ENCODE results near the gene RNF123.

Gene RNF123

DNA sequence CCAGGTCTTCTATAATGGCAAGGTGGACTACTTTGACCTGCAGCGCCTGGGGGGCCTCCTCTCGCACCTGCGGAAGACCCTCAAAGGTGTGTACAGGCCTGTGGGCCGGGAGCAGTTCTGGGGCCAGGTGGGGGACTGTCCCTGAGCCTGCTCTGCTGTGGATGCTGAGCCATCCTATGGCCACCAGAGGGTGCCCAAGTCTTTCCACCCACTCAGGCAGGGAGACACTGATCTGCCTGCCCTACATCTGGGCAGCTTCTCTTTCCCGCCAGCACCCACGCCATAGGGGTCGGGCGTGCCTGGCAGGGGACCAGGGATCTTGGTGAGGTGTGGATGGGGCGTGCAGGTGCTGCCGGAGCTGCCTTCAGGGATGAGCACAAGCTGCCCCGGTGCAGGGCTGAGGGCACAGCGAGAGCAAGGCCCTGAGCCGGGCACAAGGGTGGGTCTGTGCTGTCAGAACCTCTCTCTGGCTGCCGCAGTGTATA lies 14.1 kb downstream of the RNF123 start:
- no peaks in the 10 kb centered on the region for H3K9me2 ChIP-seq (ENCODE audit: low read depth, low read length)
- no peaks in the 10 kb centered on the region for H3K79me2 ChIP-seq (ENCODE audit: insufficient read depth, low read length)
- no peak overlapping the region for H3K27ac ChIP-seq (ENCODE audit: low read depth, low read length, poor library complexity, severe bottlenecking)
- no peak overlapping the region for H2AFZ ChIP-seq (ENCODE audit: low read length)
- H4K20me1 ChIP-seq (ENCODE audit: insufficient read depth, low read length) = no peaks in the 10 kb centered on the region
- H3K4me1 ChIP-seq (ENCODE audit: insufficient read depth, low read length, severe bottlenecking) = no peaks in the 10 kb centered on the region
- H3K9me3 ChIP-seq (ENCODE audit: low read length) = no peaks in the 10 kb centered on the region
- H3K27me3 ChIP-seq (ENCODE audit: insufficient read depth, low read length) = no peaks in the 10 kb centered on the region
- H3F3A ChIP-seq (ENCODE audit: insufficient read depth, low read length) = no peaks in the 10 kb centered on the region
- H3K9ac ChIP-seq (ENCODE audit: low read length) = no peak overlapping the region
- H3K36me3 ChIP-seq (ENCODE audit: insufficient read depth, low read length) = peaks cover 21% of the 10 kb centered on the region; the same call in 1 of the 2 replicates
- H3K4me3 ChIP-seq (ENCODE audit: low read depth, low read length, poor library complexity, severe bottlenecking) = no peak overlapping the region
- H3K4me2 ChIP-seq (ENCODE audit: low read length) = no peak overlapping the region
- no peak for TF ChIP-seq EZH2 (IDR thresholded peaks at IDR 0.05; ENCODE audit: borderline replicate concordance, low read length)
- TF ChIP-seq, protein P1, sequence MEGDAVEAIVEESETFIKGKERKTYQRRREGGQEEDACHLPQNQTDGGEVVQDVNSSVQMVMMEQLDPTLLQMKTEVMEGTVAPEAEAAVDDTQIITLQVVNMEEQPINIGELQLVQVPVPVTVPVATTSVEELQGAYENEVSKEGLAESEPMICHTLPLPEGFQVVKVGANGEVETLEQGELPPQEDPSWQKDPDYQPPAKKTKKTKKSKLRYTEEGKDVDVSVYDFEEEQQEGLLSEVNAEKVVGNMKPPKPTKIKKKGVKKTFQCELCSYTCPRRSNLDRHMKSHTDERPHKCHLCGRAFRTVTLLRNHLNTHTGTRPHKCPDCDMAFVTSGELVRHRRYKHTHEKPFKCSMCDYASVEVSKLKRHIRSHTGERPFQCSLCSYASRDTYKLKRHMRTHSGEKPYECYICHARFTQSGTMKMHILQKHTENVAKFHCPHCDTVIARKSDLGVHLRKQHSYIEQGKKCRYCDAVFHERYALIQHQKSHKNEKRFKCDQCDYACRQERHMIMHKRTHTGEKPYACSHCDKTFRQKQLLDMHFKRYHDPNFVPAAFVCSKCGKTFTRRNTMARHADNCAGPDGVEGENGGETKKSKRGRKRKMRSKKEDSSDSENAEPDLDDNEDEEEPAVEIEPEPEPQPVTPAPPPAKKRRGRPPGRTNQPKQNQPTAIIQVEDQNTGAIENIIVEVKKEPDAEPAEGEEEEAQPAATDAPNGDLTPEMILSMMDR (IDR thresholded peaks at IDR 0.05; ENCODE audit: low read length) = peak; percentile 77

DNA sequence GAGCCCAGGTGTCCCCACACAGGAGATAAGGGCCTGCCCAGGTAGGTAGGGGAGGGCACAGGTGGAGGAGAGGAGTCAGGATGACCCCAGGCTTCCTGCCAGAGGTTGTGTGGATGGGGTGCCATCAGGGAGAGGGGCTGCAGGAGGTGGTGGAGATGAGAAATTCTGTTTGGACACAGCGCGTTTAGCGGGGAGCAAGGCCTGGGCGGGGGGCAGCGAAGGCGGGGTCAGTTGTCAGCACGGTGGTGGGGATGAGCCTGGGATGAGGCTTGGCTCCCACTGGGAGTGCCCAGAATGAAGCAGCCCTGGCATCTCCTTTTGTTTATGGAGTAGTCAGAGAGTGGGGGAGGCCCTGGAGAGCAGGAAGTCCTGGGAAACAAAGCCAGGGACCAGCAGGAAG lies 14.6 kb downstream of the RNF123 start:
- no peaks in the 10 kb centered on the region for H3K27me3 ChIP-seq (ENCODE audit: insufficient read depth, low read length)
- H3K36me3 ChIP-seq (ENCODE audit: insufficient read depth, low read length) = peaks cover 21% of the 10 kb centered on the region; the same call in 1 of the 2 replicates
- no peaks in the 10 kb centered on the region for H4K20me1 ChIP-seq (ENCODE audit: insufficient read depth, low read length)
- H3K9ac ChIP-seq (ENCODE audit: low read length) = no peak overlapping the region
- H3K79me2 ChIP-seq (ENCODE audit: insufficient read depth, low read length) = no peaks in the 10 kb centered on the region
- H3K4me2 ChIP-seq (ENCODE audit: low read length) = no peak overlapping the region
- H3K9me3 ChIP-seq (ENCODE audit: low read length) = no peaks in the 10 kb centered on the region
- H3K4me1 ChIP-seq (ENCODE audit: insufficient read depth, low read length, severe bottlenecking) = no peaks in the 10 kb centered on the region
- H3K9me2 ChIP-seq (ENCODE audit: low read depth, low read length) = no peaks in the 10 kb centered on the region
- H2AFZ ChIP-seq (ENCODE audit: low read length) = no peak overlapping the region
- no peak overlapping the region for H3K4me3 ChIP-seq (ENCODE audit: low read depth, low read length, poor library complexity, severe bottlenecking)
- no peaks in the 10 kb centered on the region for H3F3A ChIP-seq (ENCODE audit: insufficient read depth, low read length)
- H3K27ac ChIP-seq (ENCODE audit: low read depth, low read length, poor library complexity, severe bottlenecking) = no peak overlapping the region
- TF ChIP-seq EZH2 (IDR thresholded peaks at IDR 0.05; ENCODE audit: borderline replicate concordance, low read length) = no peak
- TF ChIP-seq, protein P1 (IDR thresholded peaks at IDR 0.05; ENCODE audit: low read length) = no peak

DNA sequence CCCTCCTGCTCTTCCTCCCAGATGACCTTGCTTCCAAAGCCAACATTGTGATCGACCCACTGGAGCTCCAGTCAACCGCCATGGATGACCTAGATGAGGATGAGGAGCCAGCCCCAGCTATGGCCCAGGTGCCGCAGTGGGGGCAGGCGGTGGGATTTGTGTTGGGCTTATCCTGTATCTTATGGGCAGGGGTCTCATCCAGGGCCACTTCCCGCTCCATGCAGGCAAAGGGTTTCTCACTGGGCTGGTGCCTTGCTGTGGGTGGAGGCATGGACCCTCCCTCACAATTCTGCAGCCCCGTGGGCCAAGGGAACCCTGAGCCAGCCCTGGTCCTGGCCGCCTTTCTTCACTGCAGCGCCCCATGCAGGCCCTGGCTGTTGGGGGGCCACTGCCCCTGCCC lies 15.3 kb downstream of the RNF123 start:
- H3K4me2 ChIP-seq (ENCODE audit: low read length) = no peak overlapping the region
- H3K4me3 ChIP-seq (ENCODE audit: low read depth, low read length, poor library complexity, severe bottlenecking) = no peak overlapping the region
- H3K9me2 ChIP-seq (ENCODE audit: low read depth, low read length) = no peaks in the 10 kb centered on the region
- peaks cover 21% of the 10 kb centered on the region; the same call in 1 of the 2 replicates for H3K36me3 ChIP-seq (ENCODE audit: insufficient read depth, low read length)
- H2AFZ ChIP-seq (ENCODE audit: low read length) = no peak overlapping the region
- no peaks in the 10 kb centered on the region for H4K20me1 ChIP-seq (ENCODE audit: insufficient read depth, low read length)
- no peaks in the 10 kb centered on the region for H3F3A ChIP-seq (ENCODE audit: insufficient read depth, low read length)
- H3K27me3 ChIP-seq (ENCODE audit: insufficient read depth, low read length) = no peaks in the 10 kb centered on the region
- TF ChIP-seq, protein P1 (IDR thresholded peaks at IDR 0.05; ENCODE audit: low read length) = no peak
- TF ChIP-seq EZH2 (IDR thresholded peaks at IDR 0.05; ENCODE audit: borderline replicate concordance, low read length) = no peak
- H3K9me3 ChIP-seq (ENCODE audit: low read length) = no peaks in the 10 kb centered on the region
- no peaks in the 10 kb centered on the region for H3K79me2 ChIP-seq (ENCODE audit: insufficient read depth, low read length)
- no peak overlapping the region for H3K9ac ChIP-seq (ENCODE audit: low read length)
- H3K4me1 ChIP-seq (ENCODE audit: insufficient read depth, low read length, severe bottlenecking) = no peaks in the 10 kb centered on the region
- no peak overlapping the region for H3K27ac ChIP-seq (ENCODE audit: low read depth, low read length, poor library complexity, severe bottlenecking)

Data from OCI-LY1 (cell line).